ENCODE measurements around the gene ZC3H12D. TPM values are rescaled to one million over a fixed set of nuclear protein-coding genes. Genes with fewer than 3 reads are reported as not detected.
A peak's percentile ranks its signal among the peaks of the same experiment; 100 is the strongest.

The ZC3H12D gene
- total and polyA plus RNA-seq, 9 of the 15 experiments (the other 6 are each of a cell fraction or from before 2014, with no cell fraction given), result 0.04 to 0.27 (median 0.05) TPM; not detected in 3

GRCh38 chr6:149454346-149454848 lies 30.4 kb downstream of the ZC3H12D start (continued):
- TF ChIP-seq GABPA (tag; conservative IDR thresholded peaks at IDR 0.05; ENCODE audit: low read depth) (no peak), WHSC1 (IDR thresholded peaks at IDR 0.05; ENCODE audit: low read length) (no peak)

DNA sequence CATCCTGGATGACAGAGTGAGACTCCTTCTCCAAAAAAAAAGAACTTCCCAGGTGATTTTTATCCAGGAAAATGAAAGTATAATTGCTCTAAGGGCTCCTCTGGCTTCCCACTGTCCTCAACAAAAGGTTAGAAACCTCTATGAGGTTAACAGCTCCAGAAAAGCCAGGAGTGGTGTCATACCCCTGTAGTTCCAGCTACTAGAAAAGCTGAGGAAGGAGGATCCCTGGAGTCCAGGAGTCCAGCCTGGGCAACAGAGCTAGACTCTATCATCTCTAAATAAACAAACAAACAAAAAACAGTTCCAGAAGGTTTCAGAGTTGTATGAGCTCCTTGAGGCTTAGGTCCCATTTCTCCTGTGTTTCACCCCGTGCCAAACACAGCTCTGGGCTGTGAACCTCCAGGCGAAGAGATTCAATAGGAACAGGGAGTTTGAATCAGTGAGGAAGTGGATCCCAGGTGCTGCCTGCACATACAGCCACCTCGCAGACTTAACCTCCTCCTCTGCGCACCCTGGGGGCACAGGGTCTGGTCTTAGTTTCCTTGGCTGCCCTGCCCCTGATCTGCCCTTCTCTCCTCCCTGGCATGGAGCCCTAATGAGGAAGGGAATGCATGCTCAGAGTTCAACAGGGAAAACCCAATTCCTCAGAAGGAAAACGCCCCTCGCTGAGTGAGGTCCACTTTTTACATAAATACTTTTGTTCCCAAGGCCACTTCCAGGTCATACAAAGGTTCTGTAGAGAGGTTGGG lies 31.0 kb downstream of the ZC3H12D start:
- ATAC-seq (no peak), FAIRE-seq (peak; percentile 6), DNase-seq (ENCODE audit: extremely low read depth in 1 of 4, low spot score in 3 of 4) (no peak)
- Histone ChIP-seq H3K79me2 (ENCODE audit: control insufficient read depth, insufficient read depth, low read length) (no peaks in the 10 kb centered on the region), H3K27ac (ENCODE audit: extremely low read depth, low read depth, low read length) (no peak overlapping the region), H3K9me3 (replicated peaks; ENCODE audit: control insufficient read depth, insufficient read depth, low read depth, low read length) (no peaks in the 10 kb centered on the region), H3K4me3 (no peak overlapping the region), H4K20me1 (replicated peaks; ENCODE audit: control insufficient read depth, insufficient read depth, low read length) (peaks cover 22% of the 10 kb centered on the region), H3K9ac (ENCODE audit: insufficient read depth in 1 of 2, low read depth in 2 of 2, low read length in 2 of 2) (no peak overlapping the region), H3K4me2 (ENCODE audit: insufficient read depth, low read length) (no peak overlapping the region), H2AFZ (ENCODE audit: low read depth, low read length) (no peak overlapping the region), H3K9me1 (ENCODE audit: control insufficient read depth, insufficient read depth, low read length) (no peaks in the 10 kb centered on the region), H3K27me3 (ENCODE audit: control insufficient read depth in 2 of 2, insufficient read depth in 2 of 2, low read length in 2 of 2) (peaks cover 67 to 86% of the 10 kb centered on the region in 2 experiments), H3K36me3 (ENCODE audit: control insufficient read depth, insufficient read depth, low read length) (no peaks in the 10 kb centered on the region), H3K4me1 (replicated peaks in 1 of 2; ENCODE audit: control insufficient read depth in 2 of 2, insufficient read depth in 2 of 2, low read length in 2 of 2) (peaks cover 0 to 28% of the 10 kb centered on the region in 2 experiments; a peak in 4 of 5 replicates)
- ChIA-PET POLR2A (interaction anchor here (0.7 to 1.3 kb wide), 3 partner anchors 8 to 20 kb away, joined by 3 to 6 read pairs (median 3); no protein-coding TSS in a partner anchor), CTCF (ENCODE audit: low intra/inter-chr PET ratio) (no interaction called here)
- in situ Hi-C loops (cut with MboI) (no loop called here), intact Hi-C loops (cut with micrococcal nuclease) (no loop called here)
- no TSS peak for BruUV-seq (replicated peaks)
- 4% methylated on average over 6 of the region's 6 CpGs for WGBS (ENCODE audit: insufficient coverage, low coverage, missing lambda C conversion rate)
- no peak for TF ChIP-seq CREB1 (IDR thresholded peaks at IDR 0.05)
- no peak for TF ChIP-seq CREB1 (CRISPR knock-in tag; IDR thresholded peaks at IDR 0.05)
- no peak for TF ChIP-seq HMG20B (CRISPR knock-in tag; IDR thresholded peaks at IDR 0.05)
- TF ChIP-seq ZNF12 (CRISPR knock-in tag; IDR thresholded peaks at IDR 0.05), result no peak
- no peak for TF ChIP-seq MYC (IDR thresholded peaks at IDR 0.05; ENCODE audit: low read depth, low read length)
- TF ChIP-seq MYC (CRISPR knock-in tag; IDR thresholded peaks at IDR 0.05; ENCODE audit: borderline replicate concordance, low read depth), result no peak
- TF ChIP-seq NUFIP1 (IDR thresholded peaks at IDR 0.05; ENCODE audit: partially characterized antibody), result no peak
- no peak for TF ChIP-seq GMEB1 (CRISPR knock-in tag; IDR thresholded peaks at IDR 0.05)
- no peak for TF ChIP-seq HNRNPK (IDR thresholded peaks at IDR 0.05; ENCODE audit: low read depth, low read length, poor library complexity, severe bottlenecking)

Measured in K562 (cell line).